Mesodermal cell (in vitro differentiated cells): ENCODE results near the gene DYSF.

Experiments used
- H3K27ac ChIP-seq: 2 replicates; pipeline ENCODE4 v1.7.0; 2013; ENCODE audit warnings: mild to moderate bottlenecking, low read depth, low read length, moderate library complexity; ENCODE audit not compliant: severe bottlenecking
- H3K36me3 ChIP-seq: 2 replicates; pipeline ENCODE4 v1.7.1; 2013; ENCODE audit warnings: mild to moderate bottlenecking, low read length, moderate library complexity; ENCODE audit not compliant: control insufficient read depth, insufficient read depth
- H3K4me1 ChIP-seq: one replicate; pipeline ENCODE4 v1.7.1; 2013; ENCODE audit warnings: mild to moderate bottlenecking, low read length; ENCODE audit not compliant: insufficient read depth, control insufficient read depth, poor library complexity, severe bottlenecking
- H3K4me3 ChIP-seq: 2 replicates; pipeline ENCODE4 v1.7.0; 2013; ENCODE audit warnings: low read length, control low read depth, mild to moderate bottlenecking; ENCODE audit not compliant: insufficient read depth, poor library complexity, severe bottlenecking; ENCODE audit errors: extremely low read depth
- H3K9me3 ChIP-seq: 2 replicates; pipeline ENCODE4 v1.7.1; 2013; ENCODE audit warnings: mild to moderate bottlenecking, low read length, moderate library complexity; ENCODE audit not compliant: control insufficient read depth
- WGBS, 2 experiments: methylation state at CpG; one replicate each; pipeline ENCODE4 v1.1.5; 2013; ENCODE audit warnings: missing lambda C conversion rate in 2 of 2; ENCODE audit not compliant: insufficient coverage in 2 of 2; 5-methylcytosine and 5-hydroxymethylcytosine counted together

DYSF gene

GRCh38 chr2:71544919-71545571, 91.7 kb downstream of the DYSF start:
- no peaks in the 10 kb centered on the region for H3K4me1 ChIP-seq
- peaks cover 4% of the 10 kb centered on the region for H3K9me3 ChIP-seq
- 87 to 94% methylated on average over 6 of the region's 9 CpGs for WGBS, 2 experiments
- H3K4me3 ChIP-seq: no peak overlapping the region
- H3K27ac ChIP-seq: no peak overlapping the region
- H3K36me3 ChIP-seq: peaks cover 2% of the 10 kb centered on the region

DNA sequence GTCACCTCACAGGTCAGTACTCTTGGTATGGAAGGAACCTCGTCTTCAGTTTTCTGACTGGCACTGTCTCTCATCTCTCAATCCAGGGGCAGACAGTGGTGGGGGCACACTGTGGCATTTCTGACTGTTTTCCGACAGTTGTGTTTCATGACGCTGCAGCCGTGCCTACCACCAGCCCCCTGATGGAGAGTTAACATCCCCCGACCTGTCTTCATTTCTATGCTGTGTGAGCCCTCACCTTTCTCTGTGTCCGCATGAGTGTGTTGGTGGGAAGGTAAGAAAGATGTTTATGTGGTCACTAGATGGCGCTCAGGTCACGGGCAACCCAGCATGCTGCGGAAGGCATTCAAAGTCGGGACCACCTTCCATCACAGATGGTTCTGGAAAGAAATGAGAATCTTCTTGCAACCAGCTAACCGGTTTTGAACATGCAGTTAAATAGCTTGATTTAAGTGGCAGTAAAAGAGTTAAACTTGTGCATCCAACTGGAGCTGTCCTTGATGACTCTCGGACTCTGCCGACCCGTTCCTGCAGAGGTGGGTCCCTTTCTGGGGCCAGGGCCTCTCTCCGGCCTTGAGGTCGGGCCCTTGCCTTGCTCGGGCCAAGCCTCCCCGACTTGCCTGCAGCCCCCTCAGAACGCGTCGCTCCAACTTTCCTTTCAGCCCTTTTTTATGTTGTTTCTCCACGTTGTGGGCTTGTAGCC, 92.4 kb downstream of the DYSF start:
- no peaks in the 10 kb centered on the region for H3K4me1 ChIP-seq
- 54 to 59% methylated on average over 21 to 22 of the region's 22 CpGs for WGBS, 2 experiments
- peaks cover 2% of the 10 kb centered on the region for H3K36me3 ChIP-seq
- no peak overlapping the region for H3K27ac ChIP-seq
- no peak overlapping the region for H3K4me3 ChIP-seq
- H3K9me3 ChIP-seq: peaks cover 4% of the 10 kb centered on the region

DNA sequence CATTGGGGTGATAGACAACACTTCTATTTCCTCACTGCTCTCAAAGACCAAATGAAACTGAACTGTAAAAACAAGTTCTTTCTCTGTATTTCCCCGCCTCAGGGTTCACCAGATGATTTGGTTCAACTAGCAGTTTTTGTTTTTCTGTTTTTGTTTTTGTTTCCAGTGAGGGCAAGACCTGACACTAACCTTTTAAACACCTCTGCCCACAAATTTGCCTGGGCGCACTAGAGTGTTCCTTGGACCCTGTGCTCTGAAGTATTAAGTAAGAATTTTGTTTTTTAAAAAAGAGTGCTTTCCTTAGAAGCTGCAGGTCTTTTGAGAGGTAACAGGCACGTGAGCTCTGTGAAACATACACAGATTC, 92.9 kb downstream of the DYSF start:
- H3K4me3 ChIP-seq: no peak overlapping the region
- no CpG with 5 or more reads among the region's 3 CpGs for WGBS, 2 experiments
- peaks cover 2% of the 10 kb centered on the region for H3K36me3 ChIP-seq

DNA sequence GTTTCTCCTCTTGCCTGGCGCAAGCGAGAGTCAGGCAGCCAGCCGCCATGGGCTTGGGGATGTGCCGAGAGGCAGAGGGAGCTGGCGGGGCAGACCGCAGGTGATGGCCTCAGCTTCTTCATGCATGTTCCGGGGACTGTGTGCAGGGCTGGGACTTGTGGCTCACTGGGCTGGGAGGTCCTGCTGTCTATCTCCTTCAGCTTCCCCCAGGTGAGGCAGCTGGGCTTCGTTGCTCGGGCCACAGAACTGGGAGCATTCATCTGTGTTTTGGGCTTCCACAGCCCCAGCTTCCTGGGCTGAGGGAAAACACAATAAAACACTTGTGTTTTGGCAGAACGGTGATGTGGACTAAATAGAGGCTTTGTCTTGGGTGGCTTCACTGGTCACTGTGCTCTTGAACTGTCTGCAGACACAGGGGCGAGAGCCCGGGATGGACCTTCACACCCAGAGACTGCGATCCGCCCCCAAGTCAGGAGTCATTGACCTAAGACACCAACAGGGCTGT, 93.5 kb downstream of the DYSF start:
- H3K27ac ChIP-seq: no peak overlapping the region
- no peak overlapping the region for H3K4me3 ChIP-seq
- H3K36me3 ChIP-seq: peaks cover 2% of the 10 kb centered on the region
- H3K4me1 ChIP-seq: no peaks in the 10 kb centered on the region
- WGBS, 2 experiments: 91 to 92% methylated on average over 9 to 10 of the region's 14 CpGs
- H3K9me3 ChIP-seq: peaks cover 3% of the 10 kb centered on the region

More for the DNA sequence above, 92.9 kb downstream of the DYSF start:
- Histone ChIP-seq H3K4me1 (no peaks in the 10 kb centered on the region), H3K27ac (no peak overlapping the region), H3K9me3 (peaks cover 4% of the 10 kb centered on the region)

- Histone ChIP-seq H3K4me1 (no peaks in the 10 kb centered on the region), H3K36me3 (peaks cover 2% of the 10 kb centered on the region), H3K27ac (no peak overlapping the region), H3K4me3 (no peak overlapping the region), H3K9me3 (no peaks in the 10 kb centered on the region)
- WGBS, 2 experiments: 87 to 98% methylated on average over 11 to 12 of the region's 13 CpGs
Measured at GRCh38 chr2:71547616-71548285, 94.4 kb downstream of the DYSF start.

GRCh38 chr2:71548646-71549425, 95.5 kb downstream of the DYSF start:
- Histone ChIP-seq H3K4me1 (no peaks in the 10 kb centered on the region), H3K27ac (no peak overlapping the region), H3K9me3 (no peaks in the 10 kb centered on the region), H3K4me3 (no peak overlapping the region), H3K36me3 (peaks cover 2% of the 10 kb centered on the region)
- WGBS, 2 experiments: 61 to 67% methylated on average over 13 to 18 of the region's 21 CpGs

DNA sequence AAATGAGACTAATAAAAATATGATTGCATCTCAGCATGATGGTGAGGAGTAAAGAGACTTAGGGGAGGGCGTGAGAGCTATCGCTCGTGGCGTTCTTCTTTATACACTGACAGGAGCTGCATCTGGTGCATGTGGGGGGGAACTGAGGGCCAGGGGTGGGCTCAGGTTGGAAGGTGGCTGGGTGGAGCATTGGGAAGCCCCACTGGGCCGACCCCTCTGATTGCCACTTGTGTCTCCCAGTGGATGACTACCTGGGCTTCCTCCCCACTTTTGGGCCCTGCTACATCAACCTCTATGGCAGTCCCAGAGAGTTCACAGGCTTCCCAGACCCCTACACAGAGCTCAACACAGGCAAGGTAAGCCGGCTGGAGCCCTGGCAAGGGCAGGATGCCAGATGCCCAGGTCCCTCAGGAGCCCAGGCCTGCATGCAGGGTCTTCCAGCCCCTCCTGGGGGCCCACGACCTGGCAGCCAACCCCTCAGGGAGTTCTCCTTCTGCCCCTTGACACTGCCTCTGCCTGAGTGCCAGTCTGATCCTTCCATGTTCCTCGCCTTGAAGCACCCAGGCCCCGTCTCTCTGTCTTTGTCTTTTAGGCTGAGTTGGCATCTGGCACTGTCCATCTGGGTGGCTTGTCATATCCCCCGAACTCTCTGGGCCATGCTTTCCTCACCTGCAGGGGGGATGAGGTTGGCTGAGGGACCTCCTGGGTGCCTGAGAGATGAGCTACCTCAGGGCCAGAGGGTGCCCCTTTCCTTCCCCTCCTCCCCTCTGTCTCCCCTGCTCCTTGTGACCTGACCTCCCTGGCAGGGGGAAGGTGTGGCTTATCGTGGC, 97.7 kb downstream of the DYSF start:
- 89 to 97% methylated on average over 8 to 10 of the region's 11 CpGs for WGBS, 2 experiments
- no peaks in the 10 kb centered on the region for H3K9me3 ChIP-seq
- H3K4me1 ChIP-seq: no peaks in the 10 kb centered on the region
- H3K36me3 ChIP-seq: peaks cover 2% of the 10 kb centered on the region
- H3K4me3 ChIP-seq: no peak overlapping the region
- no peak overlapping the region for H3K27ac ChIP-seq

DNA sequence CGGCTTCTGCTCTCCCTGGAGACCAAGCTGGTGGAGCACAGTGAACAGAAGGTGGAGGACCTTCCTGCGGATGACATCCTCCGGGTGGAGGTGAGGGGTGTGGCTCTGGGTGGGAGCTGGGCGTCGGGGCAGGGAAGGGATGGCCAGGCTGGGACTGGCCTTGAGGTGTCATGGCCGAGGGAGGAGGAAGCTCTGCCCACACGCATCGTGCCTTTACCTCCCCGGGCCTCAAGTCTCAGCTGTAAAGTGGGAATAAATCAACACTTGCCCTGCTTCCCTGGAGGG, 98.2 kb downstream of the DYSF start:
- Histone ChIP-seq H3K4me1 (no peaks in the 10 kb centered on the region), H3K27ac (no peak overlapping the region), H3K4me3 (no peak overlapping the region), H3K9me3 (no peaks in the 10 kb centered on the region), H3K36me3 (peaks cover 2% of the 10 kb centered on the region)
- WGBS, 2 experiments: 92 to 98% methylated on average over 6 to 9 of the region's 9 CpGs

GRCh38 chr2:71552356-71552755, 99.0 kb downstream of the DYSF start:
- Histone ChIP-seq H3K9me3 (no peaks in the 10 kb centered on the region), H3K36me3 (no peaks in the 10 kb centered on the region), H3K4me3 (no peak overlapping the region), H3K4me1 (no peaks in the 10 kb centered on the region), H3K27ac (no peak overlapping the region)
- WGBS, 2 experiments: 84 to 89% methylated on average over 4 to 6 of the region's 6 CpGs

GRCh38 chr2:71552861-71553301, 99.5 kb downstream of the DYSF start:
- no peaks in the 10 kb centered on the region for H3K4me1 ChIP-seq
- no peaks in the 10 kb centered on the region for H3K36me3 ChIP-seq
- H3K27ac ChIP-seq: no peak overlapping the region
- 94 to 95% methylated on average over 15 of the region's 15 CpGs for WGBS, 2 experiments
- H3K9me3 ChIP-seq: no peaks in the 10 kb centered on the region
- no peak overlapping the region for H3K4me3 ChIP-seq
